Natural killer cell (primary cell): ENCODE data around the gene OR1Q1. TPM values are rescaled to one million over a fixed set of nuclear protein-coding genes. Genes with fewer than 3 reads are reported as not detected.

Experiments used
- ATAC-seq, 3 donors: fragments of 150-1000 bp in 2 of 3; fragments of 200-7000 bp in 1 of 3; cut with Tn5 transposase; 1 replicate in 1 of 3; 2 replicates in 2 of 3; pipeline ENCODE4 v1.10.0; 2021; ENCODE audit warnings: mild to moderate bottlenecking in 2 of 3, moderate library complexity in 2 of 3
- DNase-seq, 2 donors: peaks; one replicate each; pipeline versions ENCODE4 v3.0.0 to v3.0.0-alpha.2; 2013 to 2021; ENCODE audit warnings: mixed read lengths in 1 of 2
- H3K27ac ChIP-seq: one replicate; pipeline ENCODE4 v1.5.1; 2013; ENCODE audit warnings: mild to moderate bottlenecking, low read length
- H3K27me3 ChIP-seq: one replicate; pipeline ENCODE4 v1.6.1; 2013; ENCODE audit warnings: low read length; ENCODE audit not compliant: control insufficient read depth, insufficient read depth
- H3K36me3 ChIP-seq: one replicate; pipeline ENCODE4 v1.6.1; 2013; ENCODE audit warnings: low read length; ENCODE audit not compliant: control insufficient read depth, insufficient read depth
- H3K4me1 ChIP-seq: one replicate; pipeline ENCODE4 v1.6.1; 2013; ENCODE audit warnings: low read length; ENCODE audit not compliant: control insufficient read depth, insufficient read depth
- H3K4me3 ChIP-seq: one replicate; pipeline ENCODE4 v1.5.1; 2013; ENCODE audit warnings: low read length
- H3K9me3 ChIP-seq: one replicate; pipeline ENCODE4 v1.6.1; 2013; ENCODE audit warnings: low read length; ENCODE audit not compliant: control insufficient read depth, insufficient read depth
- H3K27ac Mint-ChIP-seq, 2 donors: one replicate each; pipeline ENCODE4 v1.8.0; 2022; ENCODE audit warnings: mild to moderate bottlenecking in 2 of 2, mixed read lengths in 2 of 2, moderate library complexity in 1 of 2
- H3K27me3 Mint-ChIP-seq, 2 donors: one replicate each; pipeline ENCODE4 v1.8.0; 2022; ENCODE audit warnings: low read depth in 2 of 2, mixed read lengths in 2 of 2
- H3K36me3 Mint-ChIP-seq: one replicate; pipeline ENCODE4 v1.8.0; 2022; ENCODE audit warnings: mixed read lengths
- H3K4me1 Mint-ChIP-seq, 2 donors: one replicate each; pipeline ENCODE4 v1.8.0; 2022; ENCODE audit warnings: mixed read lengths in 2 of 2
- H3K4me3 Mint-ChIP-seq: one replicate; pipeline ENCODE4 v1.8.0; 2022; ENCODE audit warnings: mild to moderate bottlenecking, moderate library complexity, mixed read lengths
- H3K9me3 Mint-ChIP-seq, 2 donors: one replicate each; pipeline ENCODE4 v1.8.0; 2022; ENCODE audit warnings: mixed read lengths in 2 of 2
- CTCF ChIP-seq: fragments of 200-600 bp; IDR thresholded peaks from one replicate; pipeline ENCODE4 v1.8.0; 2022; ENCODE audit warnings: antibody characterized with exemption
- WGBS: methylation state at CpG from one replicate; pipeline ENCODE4 v1.1.7; 2013; ENCODE audit warnings: missing lambda C conversion rate; ENCODE audit not compliant: insufficient coverage; 5-methylcytosine and 5-hydroxymethylcytosine counted together
- intact Hi-C: fragments of 100-400 bp; cut with micrococcal nuclease; formaldehyde crosslinking; loops from one replicate; pipeline ENCODE4 v1.14.2; 2022
- total RNA-seq, 4 donors: library from RNA; stranded (reverse); fragments of 120-200 nt in 1 of 4; gene quantifications; one replicate each; pipeline versions ENCODE4 v1.2.3 to v1.2.4, GENCODE V29; 2013 to 2022

Gene OR1Q1
- total RNA-seq = not detected
- 0.11 TPM for total RNA-seq (2013)

GRCh38 chr9:122614362-122614761 is at the start of gene OR1Q1:
OR1Q1 (plus strand) TSS chr9:122614738; CDS start chr9:122614738, 0 bp downstream.
- DNase-seq = no peak
- H3K27ac ChIP-seq = no peak within 1 kb of the TSS
- H3K27me3 Mint-ChIP-seq = peaks cover 2 to 22% of the 10 kb centered on the region in 2 donors
- no peaks in the 10 kb centered on the region for H3K27me3 ChIP-seq
- H3K4me1 ChIP-seq = no peaks in the 10 kb centered on the region
- H3K4me3 ChIP-seq = no peak within 1 kb of the TSS
- no peaks in the 10 kb centered on the region for H3K36me3 Mint-ChIP-seq
- no peak within 1 kb of the TSS for H3K4me3 Mint-ChIP-seq
- no peaks in the 10 kb centered on the region for H3K9me3 Mint-ChIP-seq
- no CpG with 5 or more reads among the region's 1 CpG for WGBS
- TF ChIP-seq CTCF = no peak
- no peaks in the 10 kb centered on the region for H3K36me3 ChIP-seq
- intact Hi-C loops = no loop called here
- no peak within 1 kb of the TSS for H3K27ac Mint-ChIP-seq
- H3K9me3 ChIP-seq = no peaks in the 10 kb centered on the region
- no peak for ATAC-seq
- H3K4me1 Mint-ChIP-seq = no peaks in the 10 kb centered on the region

GRCh38 chr9:122567901-122568300 is 46.6 kb upstream of the OR1Q1 start:
- no peak overlapping the region for H3K27ac Mint-ChIP-seq
- H3K4me1 Mint-ChIP-seq = no peaks in the 10 kb centered on the region
- Histone ChIP-seq H3K4me1 (no peaks in the 10 kb centered on the region), H3K9me3 (no peaks in the 10 kb centered on the region), H3K27me3 (peaks cover 5% of the 10 kb centered on the region), H3K27ac (no peak overlapping the region), H3K36me3 (no peaks in the 10 kb centered on the region), H3K4me3 (no peak overlapping the region)
- H3K27me3 Mint-ChIP-seq = peaks cover 0 to under 1% of the 10 kb centered on the region in 2 donors
- intact Hi-C loops = no loop called here
- DNase-seq = no peak
- H3K9me3 Mint-ChIP-seq = no peaks in the 10 kb centered on the region
- H3K4me3 Mint-ChIP-seq = no peak overlapping the region
- 88% methylated on average over 4 of the region's 4 CpGs for WGBS
- TF ChIP-seq CTCF = no peak
- H3K36me3 Mint-ChIP-seq = no peaks in the 10 kb centered on the region
- no peak for ATAC-seq

- Histone ChIP-seq H3K27me3 (no peaks in the 10 kb centered on the region), H3K36me3 (no peaks in the 10 kb centered on the region), H3K27ac (no peak overlapping the region), H3K4me1 (no peaks in the 10 kb centered on the region), H3K4me3 (no peak overlapping the region), H3K9me3 (no peaks in the 10 kb centered on the region)
- H3K27me3 Mint-ChIP-seq = peaks cover 0 to 3% of the 10 kb centered on the region in 2 donors
- WGBS = 89% methylated on average over 2 of the region's 2 CpGs
- ATAC-seq = no peak
- H3K9me3 Mint-ChIP-seq = no peaks in the 10 kb centered on the region
- intact Hi-C loops = no loop called here
- no peak overlapping the region for H3K4me3 Mint-ChIP-seq
- H3K36me3 Mint-ChIP-seq = no peaks in the 10 kb centered on the region
- no peak for TF ChIP-seq CTCF
- DNase-seq = no peak
- H3K4me1 Mint-ChIP-seq = no peaks in the 10 kb centered on the region
- H3K27ac Mint-ChIP-seq = no peak overlapping the region
Observed at GRCh38 chr9:122572456-122572855, 42.1 kb upstream of the OR1Q1 start.

GRCh38 chr9:122579874-122580273 is 34.7 kb upstream of the OR1Q1 start:
- Mint-ChIP-seq H3K27ac (no peak overlapping the region), H3K36me3 (no peaks in the 10 kb centered on the region), H3K27me3 (peaks cover 5 to 7% of the 10 kb centered on the region in 2 donors), H3K4me1 (no peaks in the 10 kb centered on the region), H3K4me3 (no peak overlapping the region), H3K9me3 (peaks cover 0 to 2% of the 10 kb centered on the region in 2 donors)
- WGBS = 83% methylated on average over 2 of the region's 5 CpGs
- ATAC-seq (no peak), DNase-seq (no peak)
- H3K9me3 ChIP-seq = no peaks in the 10 kb centered on the region
- no peaks in the 10 kb centered on the region for H3K4me1 ChIP-seq
- no peaks in the 10 kb centered on the region for H3K36me3 ChIP-seq
- no peak overlapping the region for H3K4me3 ChIP-seq
- no peaks in the 10 kb centered on the region for H3K27me3 ChIP-seq
- no peak for TF ChIP-seq CTCF
- intact Hi-C loops = no loop called here
- H3K27ac ChIP-seq = no peak overlapping the region
